Heart left ventricle (tissue), 13 donors: ENCODE measurements around the gene TICAM2.

Source experiments
- POLR2A ChIP-seq, 2 donors: fragments of 450-650 bp; IDR thresholded peaks; one replicate each; pipeline ENCODE4 v1.6.1; 2017; ENCODE audit warnings: antibody characterized with exemption in 2 of 2, mild to moderate bottlenecking in 2 of 2, moderate library complexity in 2 of 2
- TF ChIP-seq, protein P1 (sequence below), 12 donors: fragments of 200-600 bp; sonication (generic) in 4 of 12; IDR thresholded peaks; one replicate each; pipeline versions ENCODE4 v1.5.0 to v1.8.0; 2018 to 2022; ENCODE audit warnings: antibody characterized with exemption in 12 of 12, mild to moderate bottlenecking in 5 of 12
- donor health status: ischemic (EF 13 %, LVEDD 7.1; RV severe dilation, severe dysfunction).
- donor health status: DM: no; HTN: yes; CAD: no.
- donor health status: DM: no; HTN: no; CAD: no.
- donor health status: ischemic (EF 25% LVEDD 6.9; RV normal size, moderate dysfunction).
- donor health status: ischemic (EF 25% LVEDD 5.7; RV mildly dilated, moderate dysfunction).
- donor health status: ischemic (EF 35%, LVEDD 5.7; RV mildly dilated, moderate dysfunction).
- donor health status: nonischemic (EF 11% LVEDD 7.7; RV severe dilation, severe dysfunction).
- donor health status: DM: yes; HTN: yes; CAD: no.
- donor health status: PGD.
- donor health status: ischemic (EF 29% LVEDD 5.4; RV normal size, mild dysfunction).
- donor health status: nonischemic (EF 23%, LVEDD 6.1; RV moderate dilation, normal function).

DNA sequence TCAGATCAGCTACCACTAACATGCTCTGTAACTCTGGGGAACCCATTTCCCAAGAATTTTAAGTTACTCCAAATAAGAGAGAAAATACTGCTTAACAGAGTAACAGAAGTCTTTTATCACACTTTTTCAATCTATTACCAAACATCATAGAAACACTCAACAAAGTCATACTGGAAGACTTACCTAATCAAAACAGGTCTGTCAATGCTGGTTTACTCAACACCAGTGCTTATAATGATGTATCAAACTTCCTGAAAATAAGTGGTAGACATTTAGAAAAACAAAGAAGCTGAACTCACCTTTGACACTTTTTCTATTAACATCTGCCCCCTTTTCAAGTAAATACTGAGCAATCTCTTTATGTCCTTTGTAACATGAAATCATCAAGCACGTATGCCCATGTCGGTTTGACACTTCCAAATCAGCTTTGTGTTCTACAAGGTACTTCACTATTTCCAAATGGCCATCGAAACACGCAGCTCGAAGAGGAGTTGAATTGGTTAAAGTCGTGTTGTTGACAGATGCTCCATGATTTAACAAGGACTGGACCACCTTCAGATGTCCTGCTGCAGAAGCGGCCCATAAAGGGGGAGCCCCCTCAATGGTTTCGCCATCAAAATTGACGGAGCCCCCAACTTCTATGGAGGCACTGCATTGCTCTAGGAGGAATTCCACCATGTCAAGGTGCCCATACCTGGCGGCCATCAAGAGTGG, 59.5 kb downstream of the TICAM2 start:
- TF ChIP-seq, protein P1, sequence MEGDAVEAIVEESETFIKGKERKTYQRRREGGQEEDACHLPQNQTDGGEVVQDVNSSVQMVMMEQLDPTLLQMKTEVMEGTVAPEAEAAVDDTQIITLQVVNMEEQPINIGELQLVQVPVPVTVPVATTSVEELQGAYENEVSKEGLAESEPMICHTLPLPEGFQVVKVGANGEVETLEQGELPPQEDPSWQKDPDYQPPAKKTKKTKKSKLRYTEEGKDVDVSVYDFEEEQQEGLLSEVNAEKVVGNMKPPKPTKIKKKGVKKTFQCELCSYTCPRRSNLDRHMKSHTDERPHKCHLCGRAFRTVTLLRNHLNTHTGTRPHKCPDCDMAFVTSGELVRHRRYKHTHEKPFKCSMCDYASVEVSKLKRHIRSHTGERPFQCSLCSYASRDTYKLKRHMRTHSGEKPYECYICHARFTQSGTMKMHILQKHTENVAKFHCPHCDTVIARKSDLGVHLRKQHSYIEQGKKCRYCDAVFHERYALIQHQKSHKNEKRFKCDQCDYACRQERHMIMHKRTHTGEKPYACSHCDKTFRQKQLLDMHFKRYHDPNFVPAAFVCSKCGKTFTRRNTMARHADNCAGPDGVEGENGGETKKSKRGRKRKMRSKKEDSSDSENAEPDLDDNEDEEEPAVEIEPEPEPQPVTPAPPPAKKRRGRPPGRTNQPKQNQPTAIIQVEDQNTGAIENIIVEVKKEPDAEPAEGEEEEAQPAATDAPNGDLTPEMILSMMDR (IDR thresholded peaks at IDR 0.05) = no peak
- no peak for TF ChIP-seq POLR2A (IDR thresholded peaks at IDR 0.05)
